HepG2 (cell line): ENCODE data around the gene FSIP1. TPM values are rescaled to one million over a fixed set of nuclear protein-coding genes. Genes with fewer than 3 reads are reported as not detected.

Experiments
- CHD2 ChIP-seq: IDR thresholded peaks from 2 replicates; pipeline ENCODE4 v1.6.1; 2011; ENCODE audit warnings: low read depth, low read length, improper control_type of control experiment
- GMEB1 ChIP-seq: sonication (generic); formaldehyde crosslinking; IDR thresholded peaks from 2 replicates; pipeline ENCODE4 v1.5.1; 2020; ENCODE audit warnings: missing genetic modification reagents, mild to moderate bottlenecking, borderline replicate concordance
- HNF1A ChIP-seq, 2 experiments: sonication (generic) in 1 of 2; formaldehyde crosslinking in 1 of 2; IDR thresholded peaks; 2 replicates each; pipeline versions ENCODE4 v1.4.0 to v1.6.1; 2016 to 2020; ENCODE audit warnings: borderline replicate concordance in 1 of 2, low read depth in 1 of 2, mild to moderate bottlenecking in 1 of 2, missing genetic modification reagents in 1 of 2
- KLF16 ChIP-seq, 2 experiments: sonication (generic) in 1 of 2; formaldehyde crosslinking in 1 of 2; IDR thresholded peaks; 2 replicates each; pipeline versions ENCODE4 v1.6.1 to v1.8.0; 2016 to 2023; ENCODE audit warnings: missing genetic modification reagents in 2 of 2, missing compliant biosample characterization in 1 of 2
- MTF1 ChIP-seq: sonication (generic); formaldehyde crosslinking; IDR thresholded peaks from 2 replicates; pipeline ENCODE4 v1.5.0; 2020; ENCODE audit warnings: missing genetic modification reagents
- NFYC ChIP-seq: IDR thresholded peaks from 2 replicates; pipeline ENCODE4 v1.6.1; 2016; ENCODE audit warnings: missing genetic modification reagents, missing compliant biosample characterization
- ONECUT2 ChIP-seq: sonication (generic); formaldehyde crosslinking; IDR thresholded peaks from 2 replicates; pipeline ENCODE4 v1.4.0; 2020; ENCODE audit warnings: missing genetic modification reagents
- RELA ChIP-seq: sonication (generic); formaldehyde crosslinking; IDR thresholded peaks from 2 replicates; pipeline ENCODE4 v1.4.0; 2020; ENCODE audit warnings: missing genetic modification reagents
- SKI ChIP-seq: fragments of 450-650 bp; IDR thresholded peaks from one replicate; pipeline ENCODE4 v1.6.1; 2018; ENCODE audit warnings: mild to moderate bottlenecking; ENCODE audit not compliant: partially characterized antibody
- THAP7 ChIP-seq: sonication (generic); formaldehyde crosslinking; IDR thresholded peaks from 2 replicates; pipeline ENCODE4 v1.8.1; 2023; ENCODE audit warnings: mild to moderate bottlenecking, missing genetic modification reagents
- U2AF1 ChIP-seq: fragments of 200-400 bp; formaldehyde crosslinking; optimal IDR thresholded peaks from 2 replicates; pipeline ENCODE3; 2017; ENCODE audit warnings: mild to moderate bottlenecking, low read depth, low read length
- ZBTB26 ChIP-seq: IDR thresholded peaks from 2 replicates; pipeline ENCODE4 v1.6.1; 2016; ENCODE audit warnings: missing compliant biosample characterization, missing genetic modification reagents, borderline replicate concordance
- ZBTB37 ChIP-seq: sonication (generic); formaldehyde crosslinking; IDR thresholded peaks from 2 replicates; pipeline ENCODE4 v1.4.0; 2020; ENCODE audit warnings: mild to moderate bottlenecking, missing genetic modification reagents
- ZEB1 ChIP-seq: IDR thresholded peaks from 2 replicates; pipeline ENCODE4 v1.6.1; 2012; ENCODE audit warnings: mild to moderate bottlenecking, low read depth, inconsistent platforms; ENCODE audit not compliant: insufficient replicate concordance
- ZIK1 ChIP-seq: sonication (generic); formaldehyde crosslinking; IDR thresholded peaks from 2 replicates; pipeline ENCODE4 v1.5.0; 2020; ENCODE audit warnings: mild to moderate bottlenecking, low read depth, missing genetic modification reagents, borderline replicate concordance
- ZNF24 ChIP-seq: fragments of 450-650 bp; IDR thresholded peaks from 2 replicates; pipeline ENCODE4 v1.6.1; 2017; ENCODE audit warnings: antibody characterized with exemption, mild to moderate bottlenecking
- ZNF329 ChIP-seq: sonication (generic); formaldehyde crosslinking; IDR thresholded peaks from 2 replicates; pipeline ENCODE4 v1.9.0; 2021; ENCODE audit warnings: low read depth, mild to moderate bottlenecking, missing genetic modification reagents
- ZNF350 ChIP-seq: sonication (generic); formaldehyde crosslinking; IDR thresholded peaks from 2 replicates; pipeline ENCODE4 v1.4.0; 2020; ENCODE audit warnings: mild to moderate bottlenecking, low read depth, missing genetic modification reagents, borderline replicate concordance
- ZNF556 ChIP-seq: sonication (generic); formaldehyde crosslinking; IDR thresholded peaks from 2 replicates; pipeline ENCODE4 v1.4.0; 2020; ENCODE audit warnings: mild to moderate bottlenecking, missing genetic modification reagents, borderline replicate concordance
- ZNF672 ChIP-seq: sonication (generic); formaldehyde crosslinking; IDR thresholded peaks from 2 replicates; pipeline ENCODE4 v1.8.1; 2022; ENCODE audit warnings: missing genetic modification reagents
- ZNF776 ChIP-seq: sonication (generic); formaldehyde crosslinking; IDR thresholded peaks from 2 replicates; pipeline ENCODE4 v1.4.0; 2020; ENCODE audit warnings: mild to moderate bottlenecking, missing genetic modification reagents
- polyA plus RNA-seq, 8 experiments: library from polyadenylated mRNA; depleted of rRNA in 3 of 8; stranded (reverse) in 7 of 8; unstranded in 1 of 8; fragments of >200 nt; fragmentation: Illumina TruSeq in 4 of 8; extraction: Trizol in 4 of 8; gene quantifications; 2 replicates each; pipeline versions ENCODE4 v1.2.1 to v1.2.3, GENCODE V29; 2011 to 2016; ENCODE audit warnings: low read depth in 4 of 8, missing spikeins in 1 of 8, mixed read lengths in 1 of 8; ENCODE audit not compliant: insufficient read depth in 1 of 8
- total RNA-seq, 5 experiments: library from RNA; depleted of rRNA; stranded (reverse); fragments of >200 nt; fragmentation: Illumina TruSeq; extraction: Trizol; gene quantifications; 2 replicates each; pipeline ENCODE4 v1.2.3, GENCODE V29; 2016; ENCODE audit warnings: low read depth in 1 of 5

FSIP1 gene
- total and polyA plus RNA-seq, 2 of the 13 experiments (the other 11 are each of a cell fraction or from before 2014, with no cell fraction given), result 0.18 TPM; not detected in 1

- no peak for TF ChIP-seq ZNF556 (CRISPR knock-in tag)
- no peak for TF ChIP-seq ZNF350
- TF ChIP-seq MTF1, result no peak
- no peak for TF ChIP-seq ZBTB37
- TF ChIP-seq RELA (CRISPR knock-in tag), result no peak
- TF ChIP-seq U2AF1, result no peak
- no peak for TF ChIP-seq ZNF672
- TF ChIP-seq SKI, result no peak
- TF ChIP-seq ZBTB26 (CRISPR knock-in tag), result no peak
- no peak for TF ChIP-seq ZEB1
- no peak for TF ChIP-seq ONECUT2 (CRISPR knock-in tag)
- no peak for TF ChIP-seq ZNF329
- no peak for TF ChIP-seq ZIK1
- no peak for TF ChIP-seq THAP7 (CRISPR knock-in tag)
- no peak for TF ChIP-seq ZNF24
- no peak for TF ChIP-seq GMEB1 (CRISPR knock-in tag)
- no peak for TF ChIP-seq HNF1A (IDR thresholded peaks at IDR 0.05; ENCODE audit: low read depth)
- no peak for TF ChIP-seq HNF1A (CRISPR knock-in tag; IDR thresholded peaks at IDR 0.05; ENCODE audit: borderline replicate concordance)
- no peak for TF ChIP-seq NFYC (CRISPR knock-in tag)
- no peak for TF ChIP-seq ZNF776 (CRISPR knock-in tag)
- TF ChIP-seq KLF16 (CRISPR knock-in tag; IDR thresholded peaks at IDR 0.05), result no peak
- TF ChIP-seq CHD2, result no peak
Measured at GRCh38 chr15:39579487-39580116, 203.0 kb downstream of the FSIP1 start (continued).
